Left lung (tissue), 10 donors: ENCODE results near the gene MID2. TPM values are rescaled to one million over a fixed set of nuclear protein-coding genes. Genes with fewer than 3 reads are reported as not detected.
"Not testable (repeated sequence)": the region's sequence is repeated elsewhere in the genome, so short reads cannot be mapped to it uniquely, and the experiment has no call there.

ENCODE experiments used
- ATAC-seq: fragments of 200-7000 bp; cut with Tn5 transposase; one replicate; pipeline ENCODE4 v1.9.1; 2020; ENCODE audit warnings: moderate library complexity
- DNase-seq, 4 donors: peaks; one replicate each; pipeline ENCODE4 v3.0.0-alpha.2; 2013 to 2020
- H3K27ac ChIP-seq, 2 donors: fragments of 200-600 bp; sonication (generic) in 1 of 2; one replicate each; pipeline versions ENCODE4 v1.5.0 to v1.8.0; 2020 to 2021
- H3K27me3 ChIP-seq, 2 donors: fragments of 200-600 bp; sonication (generic) in 1 of 2; one replicate each; pipeline versions ENCODE4 v1.5.0 to v1.8.0; 2020 to 2021
- H3K36me3 ChIP-seq, 2 donors: fragments of 200-600 bp; sonication (generic) in 1 of 2; one replicate each; pipeline versions ENCODE4 v1.5.0 to v1.8.0; 2020 to 2021
- H3K4me1 ChIP-seq, 2 donors: fragments of 200-600 bp; one replicate each; pipeline ENCODE4 v1.8.0; 2021
- H3K4me3 ChIP-seq, 2 donors: fragments of 200-600 bp; sonication (generic) in 1 of 2; one replicate each; pipeline versions ENCODE4 v1.5.0 to v1.8.0; 2020 to 2021; ENCODE audit warnings: mild to moderate bottlenecking in 1 of 2
- H3K9me3 ChIP-seq, 2 donors: fragments of 200-600 bp; sonication (generic) in 1 of 2; one replicate each; pipeline versions ENCODE4 v1.5.0 to v1.8.0; 2020 to 2021
- intact Hi-C, 2 donors: fragments of 100-400 bp; cut with DNase I; formaldehyde crosslinking; loops; one replicate each; pipeline versions ENCODE4 v1.11.2 to v1.14.2; 2022
- polyA plus RNA-seq, 6 donors: library from polyadenylated mRNA; unstranded; fragments of 120-200 nt; gene quantifications; one replicate each; pipeline ENCODE4 v1.2.1, GENCODE V29; 2013; ENCODE audit not compliant: insufficient read length in 6 of 6
- total RNA-seq, 2 donors: library from RNA; stranded (reverse); fragmentation: NEBNext Ultra II Directional; extraction: Animal tissue kit (Norgen Biotek cat#: 25700); gene quantifications; one replicate each; pipeline ENCODE4 v1.2.1, GENCODE V29; 2021
- TF ChIP-seq, protein P1 (sequence below), 2 donors: fragments of 200-600 bp; sonication (generic) in 1 of 2; IDR thresholded peaks; one replicate each; pipeline versions ENCODE4 v1.5.0 to v1.8.0; 2021; ENCODE audit warnings: antibody characterized with exemption in 2 of 2
- donor health status: DM: no; HTN: yes; CAD: no.
- donor health status: DM: no; HTN: no; CAD: no.

Gene MID2
- total and polyA plus RNA-seq, 8 donors: 17.4 to 24.1 (median 20.9) TPM

DNA sequence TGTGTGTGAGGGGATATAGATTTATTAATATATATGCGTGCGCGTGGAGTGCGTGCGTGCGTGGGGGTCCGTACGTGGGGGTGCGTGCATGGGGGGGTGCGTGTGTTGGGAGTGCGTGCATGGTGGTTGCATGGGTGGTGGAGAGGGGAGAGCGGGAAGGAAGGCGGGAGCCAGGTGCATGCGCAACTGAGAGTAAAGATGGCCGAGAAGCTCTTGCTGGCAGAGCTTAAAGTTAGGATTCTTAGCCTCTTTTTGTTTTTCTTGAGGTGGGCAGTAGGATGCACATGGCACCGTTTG is 110.7 kb downstream of the MID2 start:
- intact Hi-C loops: no loop called here
- H3K9me3 ChIP-seq: no peaks in the 10 kb centered on the region
- H3K27ac ChIP-seq: no peak overlapping the region
- DNase-seq: no peak
- H3K4me3 ChIP-seq: no peak overlapping the region
- ATAC-seq: no peak
- H3K36me3 ChIP-seq: no peaks in the 10 kb centered on the region
- TF ChIP-seq, protein P1, sequence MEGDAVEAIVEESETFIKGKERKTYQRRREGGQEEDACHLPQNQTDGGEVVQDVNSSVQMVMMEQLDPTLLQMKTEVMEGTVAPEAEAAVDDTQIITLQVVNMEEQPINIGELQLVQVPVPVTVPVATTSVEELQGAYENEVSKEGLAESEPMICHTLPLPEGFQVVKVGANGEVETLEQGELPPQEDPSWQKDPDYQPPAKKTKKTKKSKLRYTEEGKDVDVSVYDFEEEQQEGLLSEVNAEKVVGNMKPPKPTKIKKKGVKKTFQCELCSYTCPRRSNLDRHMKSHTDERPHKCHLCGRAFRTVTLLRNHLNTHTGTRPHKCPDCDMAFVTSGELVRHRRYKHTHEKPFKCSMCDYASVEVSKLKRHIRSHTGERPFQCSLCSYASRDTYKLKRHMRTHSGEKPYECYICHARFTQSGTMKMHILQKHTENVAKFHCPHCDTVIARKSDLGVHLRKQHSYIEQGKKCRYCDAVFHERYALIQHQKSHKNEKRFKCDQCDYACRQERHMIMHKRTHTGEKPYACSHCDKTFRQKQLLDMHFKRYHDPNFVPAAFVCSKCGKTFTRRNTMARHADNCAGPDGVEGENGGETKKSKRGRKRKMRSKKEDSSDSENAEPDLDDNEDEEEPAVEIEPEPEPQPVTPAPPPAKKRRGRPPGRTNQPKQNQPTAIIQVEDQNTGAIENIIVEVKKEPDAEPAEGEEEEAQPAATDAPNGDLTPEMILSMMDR (IDR thresholded peaks at IDR 0.05): no peak
- H3K27me3 ChIP-seq: peaks cover 0 to 10% of the 10 kb centered on the region in 2 donors
- no peaks in the 10 kb centered on the region for H3K4me1 ChIP-seq

DNA sequence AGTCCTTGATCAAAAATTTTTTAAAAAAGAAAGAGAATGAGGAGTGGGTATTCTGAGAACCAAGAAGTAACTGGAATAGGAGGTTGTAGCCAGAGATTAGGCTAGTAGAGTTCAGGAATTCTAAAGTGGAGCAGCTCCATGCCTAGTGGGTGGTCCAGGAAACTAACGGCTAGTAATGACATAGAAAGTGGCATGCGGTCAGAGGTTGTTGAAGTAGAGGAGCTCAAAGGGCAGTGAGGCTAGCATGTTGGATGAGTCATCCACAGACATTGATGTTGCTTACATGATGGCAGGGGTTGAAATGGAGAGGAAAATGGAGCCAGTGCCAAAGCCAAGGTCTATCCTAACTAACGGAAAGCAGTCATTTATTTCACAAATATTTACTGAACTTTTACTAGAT is 114.4 kb downstream of the MID2 start:
- ATAC-seq (no peak), DNase-seq (no peak)
- no peaks in the 10 kb centered on the region for H3K9me3 ChIP-seq
- intact Hi-C loops: no loop called here
- H3K4me1 ChIP-seq: no peaks in the 10 kb centered on the region
- no peak overlapping the region for H3K27ac ChIP-seq
- H3K36me3 ChIP-seq: no peaks in the 10 kb centered on the region
- H3K4me3 ChIP-seq: no peak overlapping the region
- H3K27me3 ChIP-seq: peaks cover 0 to 10% of the 10 kb centered on the region in 2 donors
- TF ChIP-seq, protein P1 (IDR thresholded peaks at IDR 0.05): no peak

DNA sequence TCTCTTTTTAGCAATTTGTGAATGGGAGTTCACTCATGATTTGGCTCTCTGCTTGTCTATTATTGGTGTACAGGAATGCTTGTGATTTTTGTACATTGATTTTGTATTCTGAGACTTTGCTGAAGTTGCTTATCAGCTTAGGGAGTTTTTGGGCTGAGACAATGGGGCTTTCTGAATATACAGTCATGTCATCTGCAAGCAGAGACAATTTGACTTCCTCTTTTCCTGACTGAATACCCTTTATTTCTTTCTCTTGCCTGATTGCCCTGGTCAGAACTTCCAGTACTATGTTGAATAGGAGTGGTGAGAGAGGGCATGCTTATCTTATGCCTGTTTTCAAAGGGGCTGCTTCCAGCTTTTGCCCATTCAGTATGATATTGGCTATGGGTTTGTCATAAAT is 129.7 kb downstream of the MID2 start:
- H3K9me3 ChIP-seq, DNase-seq, H3K27me3 ChIP-seq, H3K4me3 ChIP-seq, ATAC-seq, H3K4me1 ChIP-seq, intact Hi-C loops, H3K36me3 ChIP-seq, H3K27ac ChIP-seq: not testable (repeated sequence)

DNA sequence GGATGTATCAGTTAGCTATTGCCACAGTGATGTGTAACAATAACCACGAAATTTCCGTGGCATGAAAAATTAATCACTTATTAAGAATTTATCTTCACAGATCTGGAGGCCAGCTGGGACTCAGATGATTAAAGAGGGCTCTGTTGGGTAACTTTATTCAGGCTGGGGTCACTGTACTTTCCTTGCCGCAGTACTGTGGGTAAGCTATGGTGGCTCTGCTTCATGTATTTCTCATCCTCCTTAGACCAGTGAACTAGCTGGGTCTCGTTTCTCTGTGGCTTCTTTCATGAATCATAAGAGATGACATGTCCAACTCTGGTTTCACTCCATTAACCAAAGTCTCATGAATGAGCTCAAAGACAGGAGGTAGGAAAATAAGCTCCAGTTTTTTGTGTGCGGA is 143.0 kb downstream of the MID2 start:
- Histone ChIP-seq H3K9me3 (no peaks in the 10 kb centered on the region), H3K27me3 (no peaks in the 10 kb centered on the region), H3K4me1 (no peaks in the 10 kb centered on the region), H3K27ac (no peak overlapping the region), H3K4me3 (no peak overlapping the region), H3K36me3 (no peaks in the 10 kb centered on the region)
- intact Hi-C loops: no loop called here
- DNase-seq (no peak), ATAC-seq (no peak)
- TF ChIP-seq, protein P1 (IDR thresholded peaks at IDR 0.05): no peak

DNA sequence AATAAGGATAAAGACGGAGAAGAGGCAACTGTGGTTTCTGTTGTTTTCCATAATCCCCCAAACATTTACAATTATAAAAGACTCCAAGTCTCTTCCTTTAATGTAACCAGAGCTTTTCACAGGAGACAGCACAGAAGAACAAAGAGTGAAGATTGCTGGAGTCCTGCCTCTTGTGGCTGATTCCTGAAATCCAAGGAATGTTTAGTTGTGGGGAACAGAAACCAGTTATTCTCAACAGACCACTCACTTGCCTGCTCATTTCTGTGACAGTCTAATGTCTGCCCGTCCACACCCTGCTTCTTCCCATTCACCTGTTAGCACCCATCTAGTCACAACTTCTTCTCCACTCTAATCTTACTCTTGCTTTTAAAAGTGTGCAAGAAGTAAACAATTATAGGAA is 144.4 kb downstream of the MID2 start:
- TF ChIP-seq, protein P1 (IDR thresholded peaks at IDR 0.05): no peak
- DNase-seq (no peak), ATAC-seq (no peak)
- H3K4me1 ChIP-seq: no peaks in the 10 kb centered on the region
- no peak overlapping the region for H3K27ac ChIP-seq
- intact Hi-C loops: no loop called here
- H3K27me3 ChIP-seq: no peaks in the 10 kb centered on the region
- no peaks in the 10 kb centered on the region for H3K36me3 ChIP-seq
- no peaks in the 10 kb centered on the region for H3K9me3 ChIP-seq
- H3K4me3 ChIP-seq: no peak overlapping the region

DNA sequence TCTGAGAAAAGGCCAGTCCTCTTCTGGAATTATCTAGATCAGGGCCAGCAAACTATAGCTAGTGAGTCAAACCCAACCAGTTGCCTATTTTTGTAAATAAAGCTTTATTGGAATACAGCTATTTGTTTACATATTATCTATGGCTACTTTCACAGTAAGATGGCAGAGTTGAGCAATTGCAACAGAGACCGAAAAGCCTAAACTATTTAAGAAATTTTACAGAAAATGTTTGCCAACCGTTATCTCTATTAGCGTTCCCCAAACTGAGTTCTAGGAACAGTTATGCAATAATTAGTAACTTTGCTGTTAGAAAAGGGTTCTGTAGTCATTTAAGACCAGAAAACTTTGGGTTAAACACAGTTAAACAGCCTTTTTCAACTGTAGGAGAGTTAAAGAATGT is 146.0 kb downstream of the MID2 start:
- H3K27ac ChIP-seq: no peak overlapping the region
- no peaks in the 10 kb centered on the region for H3K4me1 ChIP-seq
- TF ChIP-seq, protein P1 (IDR thresholded peaks at IDR 0.05): no peak
- H3K27me3 ChIP-seq: no peaks in the 10 kb centered on the region
- intact Hi-C loops: no loop called here
- H3K4me3 ChIP-seq: no peak overlapping the region
- no peaks in the 10 kb centered on the region for H3K36me3 ChIP-seq
- no peaks in the 10 kb centered on the region for H3K9me3 ChIP-seq
- no peak for ATAC-seq
- no peak for DNase-seq

Other genes with a start within 250 kb of the MID2 start
- gene PRPS1, start 197.4 kb upstream of the MID2 start, total RNA-seq: 10 to 100 TPM; 29.4 to 36.2 TPM
- 10 to 100 TPM; 37.6 to 45.3 (median 43.1) TPM for gene PRPS1, start 197.4 kb upstream of the MID2 start, polyA plus RNA-seq
- gene TSC22D3, start 50.1 kb upstream of the MID2 start, total RNA-seq: 100 to 1,000 TPM; 137 to 156 TPM
- 100 to 1,000 TPM; 119 to 128 (median 123) TPM for gene TSC22D3, start 50.1 kb upstream of the MID2 start, polyA plus RNA-seq
- not detected for gene NCBP2L, start 48.1 kb upstream of the MID2 start, total RNA-seq
- gene NCBP2L, start 48.1 kb upstream of the MID2 start, polyA plus RNA-seq: under 1 TPM in 5 of 6 donors, not detected in 1; 0.14 to 0.38 (median 0.20) TPM
- not detected for gene TEX13B, start 156.5 kb downstream of the MID2 start, total RNA-seq
- gene TEX13B, start 156.5 kb downstream of the MID2 start, polyA plus RNA-seq: under 1 TPM in 1 of 6 donors, not detected in 5; 0.14 TPM
- gene VSIG1, start 219.2 kb downstream of the MID2 start, total RNA-seq: 10 to 100 TPM in 1 of 2 donors, 1 to 10 TPM in 1; 5.2 to 12.8 TPM
- gene VSIG1, start 219.2 kb downstream of the MID2 start, polyA plus RNA-seq: under 1 TPM; 0.19 to 0.63 (median 0.44) TPM